Measurements from ENCODE around the gene MICA.

GRCh38 chr6:31452859-31453258 is 49.5 kb downstream of the MICA start:
- TF ChIP-seq CTCF (IDR thresholded peaks at IDR 0.05): no peak
- TF ChIP-seq POLR2AphosphoS5 (IDR thresholded peaks at IDR 0.05; ENCODE audit: insufficient read depth in 1 of 2, low read depth in 1 of 2): no peak
- TF ChIP-seq POLR2A (IDR thresholded peaks at IDR 0.05): no peak
